ENCODE results near the gene SOX9.

SOX9 gene

DNA sequence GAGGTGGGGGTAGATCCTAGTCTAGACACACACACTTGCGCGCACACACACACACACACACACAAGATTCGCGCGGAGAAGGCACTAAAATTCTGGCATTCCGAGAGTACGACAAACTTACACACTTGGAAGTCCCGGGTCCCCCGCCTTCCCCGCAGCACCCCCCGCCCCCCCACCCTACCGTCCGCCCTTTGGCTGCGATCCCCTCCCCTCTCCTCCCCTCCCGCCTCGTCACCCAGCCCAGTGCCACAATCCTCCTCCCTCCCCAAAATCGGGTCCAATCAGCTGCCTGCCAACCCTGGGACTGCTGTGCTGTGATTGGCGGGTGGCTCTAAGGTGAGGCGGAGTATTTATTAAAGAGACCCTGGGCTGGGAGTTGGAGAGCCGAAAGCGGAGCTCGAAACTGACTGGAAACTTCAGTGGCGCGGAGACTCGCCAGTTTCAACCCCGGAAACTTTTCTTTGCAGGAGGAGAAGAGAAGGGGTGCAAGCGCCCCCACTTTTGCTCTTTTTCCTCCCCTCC lies at the start of gene SOX9:
Gene SOX9 (plus strand): TSS at position 379 of the 522 bp plus-strand sequence. CDS start 372 bp downstream, outside the sequence.
- no peak for DNase-seq

DNA sequence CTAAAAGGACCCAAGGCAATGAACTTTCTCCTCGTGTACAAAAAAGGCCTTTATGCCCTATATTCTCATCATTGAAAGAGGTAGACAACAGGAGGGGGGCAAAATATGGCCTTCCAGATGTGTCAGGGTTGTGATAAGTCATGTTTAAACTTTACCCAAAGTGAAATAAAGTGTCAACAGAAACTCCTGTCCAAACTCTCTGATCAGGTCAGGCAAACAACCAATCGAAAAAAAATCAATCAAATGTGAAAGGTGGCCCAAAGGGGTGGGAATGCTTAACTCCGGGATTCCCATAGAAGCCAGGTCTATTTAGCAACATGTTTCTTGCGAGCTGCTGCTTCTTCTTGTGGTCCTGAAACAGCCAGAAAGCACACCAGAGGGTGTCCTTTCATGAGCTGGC lies 49.5 kb upstream of the SOX9 start:
- DNase-seq: no peak

DNA sequence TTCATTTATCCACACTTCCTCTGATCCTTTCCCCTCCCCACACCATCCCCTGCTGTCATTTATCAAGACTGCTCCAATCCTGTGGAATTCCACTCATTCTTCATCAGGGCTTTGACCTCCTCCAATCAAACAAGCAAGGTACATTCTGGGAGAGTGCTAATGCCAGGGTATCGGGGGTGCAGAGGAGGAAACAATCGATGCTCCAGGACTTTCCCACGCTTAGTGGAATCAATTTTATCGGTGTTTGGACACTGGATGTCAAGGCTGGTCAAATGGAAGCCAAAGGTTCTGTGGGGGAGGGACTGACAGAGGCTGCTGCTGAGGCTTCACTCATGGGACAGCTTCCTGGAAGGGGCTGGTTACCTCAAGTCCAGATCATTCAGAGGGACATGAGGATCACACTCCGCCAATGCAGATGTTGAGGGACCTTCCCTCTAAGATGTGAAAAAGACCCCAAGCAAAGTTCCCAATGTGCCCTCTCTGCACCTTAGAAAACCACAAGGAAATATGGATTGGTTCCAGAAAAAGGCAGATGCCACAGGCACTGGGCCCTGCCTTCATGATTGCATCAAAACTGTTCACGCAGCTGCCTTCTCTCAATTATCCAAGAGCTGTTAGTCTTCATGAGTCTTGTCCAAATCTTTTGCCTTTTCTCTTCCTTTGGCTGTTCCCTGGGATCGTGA lies 44.7 kb upstream of the SOX9 start:
- DNase-seq: no peak

DNA sequence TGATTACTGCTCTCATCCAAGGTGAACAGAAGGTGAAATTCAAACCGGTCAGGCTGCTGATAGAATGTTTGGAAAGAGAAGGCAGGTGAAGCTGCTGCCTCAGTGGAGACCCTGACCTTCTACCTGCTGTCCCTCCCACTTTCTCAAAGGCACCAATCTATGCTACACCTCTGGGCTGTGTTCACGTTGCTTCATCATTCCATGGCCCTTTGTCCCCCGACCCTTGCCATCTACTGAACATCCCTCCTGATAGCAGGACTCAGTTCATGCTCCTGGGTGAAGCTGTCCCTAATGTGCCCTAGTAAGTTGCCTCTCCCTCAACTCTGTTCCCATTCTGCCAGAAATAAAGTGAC lies 44.2 kb upstream of the SOX9 start:
- DNase-seq: no peak

DNA sequence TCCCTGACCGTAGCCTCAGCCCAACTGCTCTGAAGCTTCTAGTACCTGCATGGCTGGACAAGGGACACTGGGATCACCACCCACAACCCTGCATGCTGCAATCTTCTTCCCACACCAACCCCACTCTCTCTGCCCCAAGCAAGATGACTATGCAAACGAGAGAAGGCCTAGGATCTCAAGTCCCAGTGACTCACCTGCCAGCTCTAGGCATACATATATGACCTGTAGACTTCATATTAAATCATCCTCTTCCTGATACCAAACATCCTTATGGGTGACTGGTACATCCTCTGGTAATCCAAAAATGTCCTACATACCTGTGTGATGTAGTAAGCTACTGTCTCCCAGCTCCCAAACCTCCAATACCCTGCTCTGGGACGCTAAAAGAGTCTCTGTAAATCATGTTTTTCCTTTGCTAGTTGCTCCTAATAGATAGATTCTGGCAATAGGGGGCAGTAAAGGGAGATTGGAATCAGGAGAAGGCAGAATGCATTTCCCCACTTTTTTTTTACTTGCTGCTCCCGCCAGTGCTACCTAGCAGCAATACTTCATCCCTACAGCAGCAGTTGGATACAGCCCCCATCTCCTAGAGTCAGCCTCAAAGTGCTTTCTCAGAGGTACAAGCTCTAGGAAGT lies 43.4 kb upstream of the SOX9 start:
- DNase-seq: no peak

DNA sequence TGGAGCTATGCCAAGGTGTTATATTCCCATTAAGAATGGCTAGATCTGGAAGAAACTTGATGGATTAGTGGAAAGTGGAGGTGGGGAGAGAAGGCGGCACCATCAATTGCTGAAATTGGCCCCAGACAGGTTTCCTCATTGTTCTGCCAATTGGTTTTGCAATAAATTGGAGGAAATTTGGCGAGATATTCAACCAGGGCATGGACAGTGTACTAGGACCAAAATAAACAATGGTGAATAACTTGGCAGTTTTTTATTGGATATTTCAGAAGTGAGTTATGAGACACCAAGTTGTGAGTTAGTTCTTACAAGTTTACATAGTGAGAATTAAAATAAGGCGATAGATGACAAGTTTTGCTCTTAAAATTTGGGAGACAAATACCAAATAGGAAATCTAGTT lies 41.1 kb upstream of the SOX9 start:
- no peak for DNase-seq

DNA sequence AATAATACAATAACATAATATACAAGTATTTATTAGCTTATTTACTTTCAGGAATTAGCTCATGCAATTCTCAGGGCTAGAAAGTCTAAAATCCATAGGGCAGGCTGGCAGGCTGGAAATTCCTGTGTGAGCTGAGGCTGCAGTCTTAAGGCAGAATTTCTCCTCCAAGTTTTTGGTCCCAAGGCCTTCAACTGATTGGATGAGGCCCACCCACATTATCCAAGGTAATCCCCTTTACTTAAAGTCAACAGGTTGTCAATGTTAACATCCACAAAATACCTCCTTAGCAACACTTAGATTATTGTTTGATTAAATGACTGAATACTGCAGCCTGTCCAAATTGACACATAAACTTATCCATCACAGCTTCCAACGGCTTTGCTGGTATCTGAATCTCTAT lies 32.9 kb upstream of the SOX9 start:
- no peak for DNase-seq

DNA sequence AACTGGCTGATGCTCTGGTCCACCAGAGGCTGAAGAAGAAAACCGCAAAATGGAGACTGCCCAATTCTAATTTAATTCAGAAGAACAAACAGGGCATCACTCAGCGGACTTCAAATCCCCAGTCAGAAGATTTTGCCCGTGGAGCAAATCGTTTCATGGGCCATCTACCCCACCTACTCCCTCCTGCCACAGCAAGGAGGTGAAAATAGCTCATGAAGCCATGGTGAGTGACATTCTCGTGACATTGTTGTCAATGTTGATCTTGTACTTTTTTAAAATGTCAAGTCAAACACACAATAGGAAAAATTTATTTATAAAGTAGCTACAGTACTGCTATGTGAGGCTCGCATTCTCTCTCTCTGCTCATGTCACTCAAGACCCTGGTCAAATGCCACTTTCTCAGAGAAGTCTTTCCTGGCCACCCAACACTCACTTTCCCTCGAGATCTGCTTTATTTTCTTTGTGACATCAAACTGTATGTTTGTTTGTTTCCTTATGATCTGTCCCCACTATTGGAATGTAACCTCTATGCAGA lies 31.3 kb upstream of the SOX9 start:
- no peak for DNase-seq

DNA sequence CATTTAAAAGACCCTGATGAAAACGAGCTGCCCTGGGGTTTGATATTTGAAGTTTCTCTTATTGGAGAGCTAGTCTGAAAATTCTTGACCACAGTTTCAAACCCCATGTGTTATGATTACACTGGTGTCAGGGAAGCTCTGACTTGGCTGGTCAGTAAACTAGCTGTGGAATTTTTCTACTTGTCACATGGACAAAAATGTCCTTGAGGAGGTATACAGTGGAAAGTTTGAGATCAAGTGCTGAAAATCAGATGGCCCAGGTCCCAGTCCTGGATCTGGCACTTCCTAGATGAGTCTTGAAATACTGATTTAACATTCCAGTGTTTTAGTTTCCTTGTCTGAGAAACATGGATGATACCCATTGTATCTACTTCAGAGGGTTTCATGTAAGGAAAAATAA lies 30.7 kb upstream of the SOX9 start:
- DNase-seq: no peak

DNA sequence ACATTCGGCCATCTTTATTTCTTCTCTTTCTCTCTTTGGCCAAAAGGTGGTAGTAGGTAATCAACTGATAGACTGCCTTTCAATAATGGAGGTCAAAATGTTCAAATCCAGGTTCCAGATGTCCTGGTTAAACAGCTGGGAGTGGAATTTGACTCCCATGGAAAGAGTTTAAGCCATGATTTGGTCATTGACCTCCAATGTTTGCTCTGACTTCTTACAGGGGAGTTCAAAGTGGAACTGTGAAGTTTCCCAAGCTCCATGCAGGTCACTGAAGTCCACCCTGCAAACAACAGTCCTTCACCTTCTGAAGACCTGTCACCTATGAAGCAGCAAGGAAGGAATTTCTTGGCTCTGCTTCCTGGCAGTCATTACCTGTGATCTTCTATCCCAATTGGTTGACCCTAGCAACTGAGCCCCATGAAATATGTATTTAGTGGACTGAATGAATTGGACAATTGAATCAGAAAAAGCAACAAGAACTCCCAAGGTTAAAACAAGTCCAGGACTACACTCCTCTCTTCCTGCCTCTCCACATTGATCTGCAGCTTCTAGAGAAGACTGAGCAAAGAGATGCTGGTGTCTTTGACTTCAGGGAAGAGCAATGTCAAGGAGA lies 28.0 kb upstream of the SOX9 start:
- no peak for DNase-seq

DNA sequence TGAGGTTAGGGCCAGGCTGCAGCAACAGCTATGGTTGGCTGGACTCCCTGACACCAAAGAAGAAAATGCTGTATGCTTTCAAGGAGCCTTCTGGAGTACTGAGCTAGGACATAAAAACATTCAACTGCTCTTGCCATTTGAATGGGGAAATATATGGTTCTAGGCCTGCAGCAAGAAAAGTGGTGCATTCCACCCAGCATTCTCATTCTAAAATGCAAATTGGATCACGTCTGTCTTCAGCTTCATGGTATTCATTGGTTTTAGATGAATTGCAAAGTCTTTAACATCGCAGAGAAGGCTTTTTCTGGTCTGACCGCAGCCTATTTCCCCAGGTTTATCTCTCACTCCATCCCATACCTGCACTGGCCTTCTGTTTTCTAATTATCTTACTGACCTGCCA lies 27.1 kb upstream of the SOX9 start:
- no peak for DNase-seq

DNA sequence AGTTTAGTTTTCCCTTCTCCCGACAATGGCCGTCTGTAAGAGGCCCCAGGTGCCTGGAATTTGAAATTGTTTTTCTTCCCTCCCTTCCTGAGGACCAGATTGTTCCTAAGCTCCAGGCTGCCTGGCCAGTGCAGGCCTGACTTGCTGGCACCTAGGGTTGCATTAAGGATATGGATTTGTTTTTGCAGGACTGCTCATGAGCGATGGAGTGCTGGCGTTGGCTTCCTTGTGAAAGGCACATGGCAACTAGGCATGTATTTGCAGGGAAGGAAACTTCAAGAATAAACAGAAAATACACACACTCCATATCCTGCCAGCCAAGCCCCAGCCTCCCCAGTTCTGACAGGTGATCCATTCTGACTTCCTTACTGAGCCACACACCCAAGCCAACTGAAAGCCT lies 25.5 kb upstream of the SOX9 start:
- no peak for DNase-seq

DNA sequence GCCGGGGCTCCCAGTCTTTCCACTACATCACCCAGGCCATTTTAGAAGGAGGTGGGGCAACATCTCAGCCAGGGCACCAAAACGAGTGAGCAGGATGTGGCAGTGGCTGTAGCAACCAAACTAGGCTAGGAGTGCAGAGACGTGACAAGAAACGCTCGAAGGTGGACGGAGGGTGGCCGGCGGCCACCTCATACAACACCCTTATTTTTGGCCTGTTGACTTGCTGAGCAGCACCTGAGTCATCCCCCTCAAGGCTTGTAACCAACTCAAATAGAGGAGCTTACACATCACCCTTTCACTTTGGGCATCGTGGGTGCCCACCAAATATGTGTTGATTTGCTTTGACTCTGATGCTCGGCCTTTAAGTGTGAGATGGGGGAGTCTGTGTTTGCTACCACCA lies 23.7 kb upstream of the SOX9 start:
- DNase-seq: no peak

DNA sequence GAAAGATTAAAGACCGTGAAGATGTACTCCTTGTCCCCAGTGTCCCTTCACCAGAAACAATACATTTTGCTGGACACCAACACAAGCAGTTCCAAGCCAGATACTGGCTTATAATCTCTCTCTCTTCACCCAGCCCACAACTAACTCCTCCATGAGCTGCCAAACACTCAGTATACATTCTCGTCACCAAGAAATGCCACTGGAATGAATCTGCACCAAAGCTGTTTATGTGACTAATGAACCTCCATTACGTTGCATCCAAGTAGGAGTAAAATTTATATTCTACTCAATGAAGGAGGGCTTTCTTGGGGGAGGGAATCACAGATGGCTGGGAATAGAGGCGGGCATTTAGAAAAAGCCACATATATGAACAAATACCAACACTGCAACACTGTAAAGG lies 20.9 kb upstream of the SOX9 start:
- DNase-seq: no peak

DNA sequence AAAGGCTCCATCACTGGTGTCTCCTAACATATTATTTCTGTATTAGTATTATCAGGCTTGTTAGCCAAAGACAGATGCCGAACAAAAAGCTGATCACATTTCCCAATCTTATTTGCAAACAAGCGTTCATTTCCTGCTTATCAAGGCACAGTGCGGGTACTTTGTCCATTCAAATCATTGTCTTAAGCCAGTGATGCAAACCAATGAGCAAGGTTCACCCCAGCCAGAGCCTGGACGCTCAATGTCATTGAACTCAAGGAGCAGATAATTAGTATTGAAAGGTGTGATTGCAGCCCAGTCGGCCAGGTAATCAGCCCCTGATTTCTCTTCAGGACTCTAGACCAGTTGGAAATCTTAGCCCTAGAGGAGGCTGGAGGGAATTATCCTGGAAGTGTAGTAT lies 20.4 kb upstream of the SOX9 start:
- DNase-seq: no peak

DNA sequence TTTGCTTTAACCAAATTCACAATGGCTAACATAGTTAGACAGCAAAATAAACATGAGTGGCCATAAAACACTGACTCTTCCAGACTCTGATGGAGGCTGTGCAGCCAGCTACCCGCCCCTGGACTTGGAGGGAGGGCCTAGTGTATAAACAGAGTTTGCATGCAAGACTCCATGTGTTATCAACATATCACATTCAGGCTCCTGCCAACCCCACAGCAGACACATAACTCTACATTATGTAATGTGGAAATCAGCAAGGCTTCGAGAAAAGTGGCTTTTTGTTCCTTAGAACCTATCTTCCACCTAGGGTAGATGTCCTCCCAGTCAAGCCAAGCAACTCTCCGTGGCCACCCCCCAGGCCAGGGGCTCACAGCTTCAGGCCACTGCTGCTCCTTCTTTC lies 19.3 kb upstream of the SOX9 start:
- no peak for DNase-seq

DNA sequence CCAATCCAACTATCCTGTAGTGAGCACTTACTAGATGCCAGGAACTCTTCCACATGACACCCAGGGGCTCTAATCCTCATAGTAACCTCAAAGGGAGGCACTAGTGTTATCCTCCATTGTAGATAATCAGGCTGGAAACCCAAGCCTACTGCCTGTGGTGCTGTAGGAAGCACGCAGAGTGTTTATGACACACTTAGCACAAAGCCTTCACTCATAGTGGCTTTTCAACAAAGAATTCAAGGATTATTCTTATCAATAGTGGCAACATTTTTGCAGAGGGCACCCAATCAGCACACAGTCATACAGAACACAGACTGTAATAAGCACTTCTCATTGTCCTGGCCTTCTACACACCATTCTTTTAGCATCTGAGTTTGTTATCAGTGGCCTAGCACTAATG lies 18.5 kb upstream of the SOX9 start:
- DNase-seq: no peak

DNA sequence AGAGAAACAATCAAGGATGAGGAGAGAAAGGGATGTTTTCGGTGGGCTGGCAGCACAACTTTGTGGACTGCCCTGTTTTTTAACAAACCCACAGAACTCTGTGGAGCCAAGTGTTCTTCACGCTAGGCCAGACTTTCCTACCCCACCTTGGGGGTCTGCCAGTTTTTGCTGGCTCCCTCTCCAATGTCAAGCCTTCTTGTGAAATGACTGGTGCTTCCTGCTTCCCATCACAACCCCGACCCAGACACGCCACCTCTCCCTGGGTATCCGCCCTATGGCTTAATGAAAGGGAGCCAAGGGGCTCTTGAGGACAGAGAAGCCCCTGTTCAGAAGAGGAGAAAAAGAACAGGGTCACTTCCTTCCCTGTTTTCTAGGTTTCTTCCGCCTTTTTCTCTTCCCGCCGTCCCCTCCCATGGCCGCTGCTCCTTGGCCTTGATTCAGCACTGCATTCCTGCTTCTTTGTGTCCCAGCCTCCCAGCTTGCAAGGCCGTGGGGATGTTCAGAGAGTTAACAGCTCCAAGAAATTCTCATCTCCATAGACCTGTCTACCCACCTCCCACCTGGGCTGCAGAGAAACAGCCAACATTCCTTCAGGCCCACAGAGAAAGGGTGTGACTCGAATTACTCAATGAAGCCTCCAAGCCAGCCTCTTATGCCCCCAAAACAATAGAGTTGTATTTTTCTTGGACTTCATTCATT lies 16.5 kb upstream of the SOX9 start:
- DNase-seq: no peak

DNA sequence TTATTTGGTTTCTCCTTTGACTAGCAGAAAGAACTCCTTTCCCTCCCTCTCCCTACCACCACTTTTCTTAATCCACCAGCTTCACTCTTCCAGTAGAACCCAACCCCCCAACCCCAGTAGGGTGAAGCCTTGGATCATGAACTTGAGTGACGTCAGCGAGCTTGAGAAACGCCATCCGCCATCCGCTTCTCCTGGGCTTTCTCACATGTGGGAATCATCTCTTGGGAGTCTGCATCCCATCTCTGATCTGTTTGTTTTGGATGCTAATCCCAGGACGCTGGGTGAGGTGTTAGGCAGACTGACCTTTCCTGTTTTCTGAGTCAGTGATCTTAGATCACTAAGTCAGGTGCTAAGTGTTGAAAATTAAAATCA lies 16.0 kb upstream of the SOX9 start:
- no peak for DNase-seq

DNA sequence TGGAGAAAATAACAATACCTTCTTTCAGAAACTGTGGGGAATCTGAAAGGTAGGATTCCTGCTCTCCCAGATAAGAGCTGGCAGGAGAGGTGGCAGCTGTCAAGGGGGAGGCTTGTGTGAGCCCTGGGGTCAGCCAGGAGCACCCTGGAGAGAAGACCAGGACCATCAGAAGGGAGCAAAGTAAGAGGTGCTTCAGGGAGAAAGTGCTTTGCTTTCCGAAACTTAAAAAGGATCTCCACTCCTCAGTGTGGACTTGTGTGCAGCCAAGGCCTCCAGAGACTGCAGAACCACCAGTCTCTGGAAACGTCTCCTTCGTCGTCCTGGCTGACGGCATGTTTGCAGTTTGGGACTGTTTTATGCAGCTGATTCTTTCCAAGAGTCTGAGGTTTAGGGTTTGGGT lies 13.7 kb upstream of the SOX9 start:
- DNase-seq: no peak

DNA sequence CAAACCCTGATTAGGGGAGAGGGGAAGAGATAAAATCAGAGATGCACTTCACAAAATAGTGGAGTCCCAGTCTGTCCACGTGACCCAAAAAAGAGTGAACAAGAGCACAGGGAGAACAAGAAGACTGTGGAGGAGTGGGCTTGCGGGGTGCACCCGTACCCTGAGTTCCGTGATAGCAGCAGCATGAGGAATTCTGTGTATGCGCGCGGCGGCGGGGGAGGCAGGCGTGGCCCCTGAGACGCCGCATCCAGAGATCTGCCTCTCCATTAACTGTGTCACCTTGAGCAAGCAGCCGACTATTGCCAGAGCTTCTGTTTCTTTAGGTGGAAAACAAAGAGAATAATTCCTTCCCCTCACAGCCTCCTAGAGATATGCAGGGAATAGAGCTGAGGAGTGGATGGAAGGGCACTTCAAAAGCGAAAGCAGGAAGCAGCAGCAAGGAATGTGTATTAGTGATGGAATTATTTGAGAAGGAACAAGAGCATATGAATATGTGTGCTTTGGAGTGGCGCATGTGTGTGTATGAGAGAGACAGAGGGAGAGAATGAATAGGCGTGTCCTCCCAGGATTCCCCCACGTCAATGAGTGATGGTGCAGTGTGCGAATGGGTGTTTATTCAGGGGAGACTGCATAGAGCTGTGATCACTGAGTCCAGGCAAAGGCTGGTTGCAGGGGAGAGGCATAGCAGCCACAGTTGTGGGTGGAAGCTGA lies 10.4 kb upstream of the SOX9 start:
- DNase-seq: no peak

DNA sequence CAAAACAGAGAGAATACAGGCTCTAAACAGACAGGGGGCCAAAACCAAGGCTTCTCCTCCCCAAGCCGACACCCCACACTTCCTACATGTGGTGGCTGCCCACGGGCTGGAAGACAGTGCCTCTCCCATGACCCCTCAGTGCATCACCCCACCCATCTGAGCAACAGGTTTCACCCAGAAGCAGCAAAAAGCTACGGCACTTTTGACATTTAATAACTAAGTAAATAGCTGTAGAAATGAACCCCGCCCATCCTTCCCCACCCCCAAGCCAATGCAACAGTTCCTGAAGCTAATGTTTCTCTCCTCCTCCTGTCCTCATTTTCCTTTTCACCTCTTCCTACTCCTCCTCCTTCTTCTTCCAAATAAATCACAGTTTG lies 9.9 kb upstream of the SOX9 start:
- DNase-seq: no peak

DNA sequence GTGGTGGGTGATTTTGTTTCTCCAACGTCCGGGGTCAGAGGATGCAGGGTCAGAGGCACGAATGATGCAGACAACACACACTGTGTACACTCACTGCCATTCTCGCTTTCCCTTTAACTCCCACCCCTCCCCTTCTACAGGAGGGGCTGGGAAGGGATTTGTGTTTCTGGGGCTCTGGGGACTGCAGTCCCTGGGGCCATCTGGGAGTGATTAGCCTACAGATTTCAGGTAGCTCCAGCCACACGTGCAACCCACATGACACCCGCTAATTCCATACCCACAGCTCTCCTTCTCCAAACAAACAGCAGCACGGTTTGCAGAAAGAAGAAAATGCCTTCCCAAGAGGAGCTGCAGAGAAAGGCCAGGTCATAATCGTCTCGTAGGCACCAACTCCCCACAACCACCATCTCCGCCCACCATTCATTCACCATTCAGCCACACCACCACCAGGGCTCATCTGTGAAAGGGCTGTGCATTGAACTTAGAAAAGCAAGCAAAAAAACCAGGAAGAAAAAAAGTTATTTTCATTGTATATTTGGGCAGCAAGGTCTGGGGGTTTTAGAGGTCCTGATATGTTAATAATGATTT lies 9.4 kb upstream of the SOX9 start:
- no peak for DNase-seq
